Measurements from ENCODE around the gene CA10. TPM values are rescaled to one million over a fixed set of nuclear protein-coding genes. Genes with fewer than 3 reads are reported as not detected.

The CA10 gene
- total RNA-seq, 2 experiments from 2014 or later = not detected

DNA sequence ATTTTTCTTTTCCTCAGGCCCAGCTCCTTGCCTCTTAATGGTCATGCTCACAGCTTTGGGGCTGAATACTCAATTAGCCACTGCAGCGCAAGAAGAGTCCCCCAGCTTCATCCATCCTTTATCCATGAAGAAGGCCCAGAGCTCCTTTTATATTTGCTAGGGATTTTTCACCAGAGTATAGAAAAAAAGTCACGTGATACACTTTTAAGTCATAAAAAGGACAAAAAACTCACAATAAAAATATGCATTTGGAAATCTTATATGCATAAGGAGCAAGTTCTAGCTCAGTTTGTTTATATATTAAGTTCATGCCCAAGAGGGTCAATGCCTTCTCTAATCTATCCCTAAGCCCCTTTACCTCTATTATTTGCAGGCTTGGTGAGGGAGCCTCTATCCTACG is 254.1 kb downstream of the CA10 start:
- H3K27me3 ChIP-seq (ENCODE audit: control insufficient read depth in 1 of 2, insufficient read depth in 2 of 2, low read length in 2 of 2) = peaks cover 0 to 8% of the 10 kb centered on the region in 2 experiments
- ChIA-PET POLR2A (no interaction called here), CTCF (no interaction called here)
- Mint-ChIP-seq H3K9me3 (peaks cover 1% of the 10 kb centered on the region), H3K36me3 (ENCODE audit: low read depth) (no peaks in the 10 kb centered on the region), H3K4me1 (ENCODE audit: low read depth) (no peaks in the 10 kb centered on the region), H3K27ac (no peak overlapping the region), H3K27me3 (peaks cover under 1% of the 10 kb centered on the region), H3K4me3 (no peak overlapping the region)
- ATAC-seq (ENCODE audit: poor library complexity) = no peak
- intact Hi-C loops (cut with DNase I, micrococcal nuclease) = no loop called here
- no peaks in the 10 kb centered on the region for H3K4me1 ChIP-seq (ENCODE audit: insufficient read depth, low read length)
- TF ChIP-seq, protein P1, sequence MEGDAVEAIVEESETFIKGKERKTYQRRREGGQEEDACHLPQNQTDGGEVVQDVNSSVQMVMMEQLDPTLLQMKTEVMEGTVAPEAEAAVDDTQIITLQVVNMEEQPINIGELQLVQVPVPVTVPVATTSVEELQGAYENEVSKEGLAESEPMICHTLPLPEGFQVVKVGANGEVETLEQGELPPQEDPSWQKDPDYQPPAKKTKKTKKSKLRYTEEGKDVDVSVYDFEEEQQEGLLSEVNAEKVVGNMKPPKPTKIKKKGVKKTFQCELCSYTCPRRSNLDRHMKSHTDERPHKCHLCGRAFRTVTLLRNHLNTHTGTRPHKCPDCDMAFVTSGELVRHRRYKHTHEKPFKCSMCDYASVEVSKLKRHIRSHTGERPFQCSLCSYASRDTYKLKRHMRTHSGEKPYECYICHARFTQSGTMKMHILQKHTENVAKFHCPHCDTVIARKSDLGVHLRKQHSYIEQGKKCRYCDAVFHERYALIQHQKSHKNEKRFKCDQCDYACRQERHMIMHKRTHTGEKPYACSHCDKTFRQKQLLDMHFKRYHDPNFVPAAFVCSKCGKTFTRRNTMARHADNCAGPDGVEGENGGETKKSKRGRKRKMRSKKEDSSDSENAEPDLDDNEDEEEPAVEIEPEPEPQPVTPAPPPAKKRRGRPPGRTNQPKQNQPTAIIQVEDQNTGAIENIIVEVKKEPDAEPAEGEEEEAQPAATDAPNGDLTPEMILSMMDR (IDR thresholded peaks at IDR 0.05) = no peak
- no peaks in the 10 kb centered on the region for H3K9me3 ChIP-seq (ENCODE audit: control insufficient read depth in 1 of 2, insufficient read depth in 1 of 2, low read length in 2 of 2)
- no peak for DNase-seq
- H3K4me3 ChIP-seq (ENCODE audit: low read length) = no peak overlapping the region
- H3K27ac ChIP-seq (ENCODE audit: low read depth in 1 of 2, low read length in 2 of 2) = no peak overlapping the region
- H3K36me3 ChIP-seq (ENCODE audit: insufficient read depth, low read length) = no peaks in the 10 kb centered on the region

DNA sequence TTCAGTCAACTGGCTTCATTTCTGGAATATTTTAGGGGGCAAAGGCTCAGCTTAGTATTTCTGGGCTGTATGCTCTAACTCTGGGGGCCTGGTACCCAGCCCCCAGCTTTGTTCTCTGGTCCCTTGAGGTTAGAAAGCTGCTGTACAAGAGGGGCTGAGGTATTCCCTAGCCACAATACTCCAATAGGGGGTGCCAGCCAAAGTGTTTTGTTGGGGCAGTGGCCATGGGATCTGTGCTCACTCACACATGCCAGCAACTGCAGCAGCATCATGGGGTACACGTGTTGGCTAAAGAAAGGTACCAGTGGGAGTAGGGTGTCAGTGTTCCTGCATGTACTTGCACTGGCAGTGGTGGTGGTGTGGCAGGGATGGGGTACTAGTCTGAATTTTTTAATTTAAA is 257.3 kb downstream of the CA10 start:
- Mint-ChIP-seq H3K36me3 (ENCODE audit: low read depth) (no peaks in the 10 kb centered on the region), H3K27me3 (peaks cover 4% of the 10 kb centered on the region), H3K4me1 (ENCODE audit: low read depth) (no peaks in the 10 kb centered on the region), H3K9me3 (peaks cover 4% of the 10 kb centered on the region), H3K4me3 (no peak overlapping the region), H3K27ac (no peak overlapping the region)
- H3K27ac ChIP-seq (ENCODE audit: low read depth in 1 of 2, low read length in 2 of 2) = no peak overlapping the region
- intact Hi-C loops (cut with DNase I, micrococcal nuclease) = no loop called here
- no peaks in the 10 kb centered on the region for H3K4me1 ChIP-seq (ENCODE audit: insufficient read depth, low read length)
- H3K36me3 ChIP-seq (ENCODE audit: insufficient read depth, low read length) = no peaks in the 10 kb centered on the region
- DNase-seq (no peak), ATAC-seq (ENCODE audit: poor library complexity) (no peak)
- H3K4me3 ChIP-seq (ENCODE audit: low read length) = no peak overlapping the region
- ChIA-PET CTCF (no interaction called here), POLR2A (no interaction called here)
- H3K27me3 ChIP-seq (ENCODE audit: control insufficient read depth in 1 of 2, insufficient read depth in 2 of 2, low read length in 2 of 2) = peaks cover 0 to 8% of the 10 kb centered on the region in 2 experiments
- H3K9me3 ChIP-seq (ENCODE audit: control insufficient read depth in 1 of 2, insufficient read depth in 1 of 2, low read length in 2 of 2) = no peaks in the 10 kb centered on the region
- TF ChIP-seq, protein P1 (IDR thresholded peaks at IDR 0.05) = no peak

DNA sequence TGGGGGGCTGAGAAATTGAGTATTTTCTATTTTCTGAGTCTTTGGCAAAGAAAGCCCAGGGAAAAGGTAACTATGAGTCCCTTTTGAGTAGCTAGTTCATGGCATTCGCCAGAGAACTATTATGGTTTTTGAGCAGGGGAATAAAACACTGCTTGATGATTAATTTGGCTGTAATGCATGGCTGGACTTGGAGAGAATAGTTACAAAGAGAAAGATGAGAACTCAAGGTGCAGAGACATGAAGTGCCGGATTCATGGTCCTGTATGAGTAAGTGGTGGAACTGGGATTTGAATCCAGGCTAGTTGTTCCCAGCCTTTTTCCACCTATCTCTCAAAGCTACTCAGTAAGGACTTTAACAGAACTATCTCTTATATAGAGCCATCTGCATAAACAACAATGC is 266.6 kb downstream of the CA10 start:
- DNase-seq = no peak
- Mint-ChIP-seq H3K9me3 (peaks cover 2% of the 10 kb centered on the region), H3K4me3 (no peak overlapping the region), H3K36me3 (ENCODE audit: low read depth) (no peaks in the 10 kb centered on the region), H3K27me3 (peaks cover 7% of the 10 kb centered on the region), H3K4me1 (ENCODE audit: low read depth) (no peaks in the 10 kb centered on the region), H3K27ac (no peak overlapping the region)
- CTCF ChIA-PET = no interaction called here
- TF ChIP-seq, protein P1 (IDR thresholded peaks at IDR 0.05) = no peak
- intact Hi-C loops (cut with DNase I, micrococcal nuclease) = no loop called here
- Histone ChIP-seq H3K27me3 (ENCODE audit: control insufficient read depth in 1 of 2, insufficient read depth in 2 of 2, low read length in 2 of 2) (no peaks in the 10 kb centered on the region), H3K36me3 (ENCODE audit: insufficient read depth, low read length) (no peaks in the 10 kb centered on the region), H3K4me1 (ENCODE audit: insufficient read depth, low read length) (no peaks in the 10 kb centered on the region), H3K9me3 (ENCODE audit: control insufficient read depth in 1 of 2, insufficient read depth in 1 of 2, low read length in 2 of 2) (no peaks in the 10 kb centered on the region), H3K27ac (ENCODE audit: low read depth in 1 of 2, low read length in 2 of 2) (no peak overlapping the region), H3K4me3 (ENCODE audit: low read length) (no peak overlapping the region)
- no peak for ATAC-seq (ENCODE audit: poor library complexity)
- POLR2A ChIA-PET = no interaction called here
